H1 (cell line): ENCODE measurements around the gene PNPLA8. TPM values are rescaled to one million over a fixed set of nuclear protein-coding genes. Genes with fewer than 3 reads are reported as not detected.

Experiments
- CTCF ChIA-PET: fragments of 300-600 bp; sonication (Branson Sonifier 250); formaldehyde crosslinking; loops from one replicate; lab custom pipeline; 2021; ENCODE audit not compliant: partially characterized antibody; lab: Charles Lee
- POLR2A ChIA-PET: fragments of 300-600 bp; sonication (Branson Sonifier 250); formaldehyde crosslinking; loops from one replicate; lab custom pipeline; 2021; ENCODE audit warnings: inconsistent platforms; ENCODE audit not compliant: partially characterized antibody; lab: Charles Lee
- DNase-seq, 2 experiments: peaks; one replicate each; pipeline versions ENCODE4 v3.0.0 to v3.0.0-alpha.2; 2010 to 2022; ENCODE audit warnings: low spot score in 2 of 2, low read depth in 1 of 2, mixed read lengths in 1 of 2
- FAIRE-seq: peaks from 2 replicates; lab custom pipeline; 2011; peaks lifted over from hg19 to GRCh38; lab: Jason Lieb, UNC
- H2AFZ ChIP-seq: 2 replicates; pipeline ENCODE4 v1.8.1; 2012; ENCODE audit warnings: low read length, inconsistent platforms
- H2AK5ac ChIP-seq: 2 replicates; pipeline ENCODE4 v1.6.1; 2013; ENCODE audit warnings: low read depth, low read length
- H2BK120ac ChIP-seq: replicated peaks from 2 replicates; pipeline ENCODE3; 2013; ENCODE audit warnings: low read depth, low read length, inconsistent platforms
- H2BK12ac ChIP-seq: 2 replicates; pipeline ENCODE4 v1.6.1; 2013; ENCODE audit warnings: low read depth, low read length
- H2BK15ac ChIP-seq: 2 replicates; pipeline ENCODE4 v1.6.1; 2013; ENCODE audit warnings: low read length
- H2BK20ac ChIP-seq: 2 replicates; pipeline ENCODE4 v1.6.1; 2013; ENCODE audit warnings: low read length
- H2BK5ac ChIP-seq: 2 replicates; pipeline ENCODE4 v1.6.1; 2013; ENCODE audit warnings: low read depth, low read length
- H3K14ac ChIP-seq: 2 replicates; pipeline ENCODE4 v1.6.1; 2013; ENCODE audit warnings: inconsistent platforms; ENCODE audit not compliant: insufficient read length
- H3K18ac ChIP-seq: 2 replicates; pipeline ENCODE4 v1.6.1; 2013; ENCODE audit warnings: low read length; ENCODE audit errors: extremely low read depth
- H3K23ac ChIP-seq: 2 replicates; pipeline ENCODE4 v1.6.1; 2013; ENCODE audit warnings: inconsistent platforms; ENCODE audit not compliant: insufficient read length
- H3K23me2 ChIP-seq: 2 replicates; pipeline ENCODE4 v1.6.1; 2013; ENCODE audit warnings: low read depth, low read length
- H3K27ac ChIP-seq: 2 replicates; pipeline ENCODE4 v1.6.1; 2011; ENCODE audit warnings: low read depth, low read length, inconsistent platforms
- H3K27me3 ChIP-seq, 4 experiments: replicated peaks in 1 of 4; 1 replicate in 1 of 4; 2 replicates in 3 of 4; pipeline versions ENCODE4 v1.6.1 to v1.8.1; 2011 to 2013; ENCODE audit warnings: low read length in 3 of 4, mild to moderate bottlenecking in 3 of 4, inconsistent platforms in 2 of 4, mixed read lengths in 2 of 4, moderate library complexity in 1 of 4; ENCODE audit not compliant: control insufficient read depth in 3 of 4, insufficient read depth in 3 of 4; ENCODE audit errors: extremely low read depth in 1 of 4
- H3K36me3 ChIP-seq, 4 experiments: 2 replicates each; pipeline versions ENCODE4 v1.6.1 to v1.8.1; 2011 to 2013; ENCODE audit warnings: mild to moderate bottlenecking in 4 of 4, low read length in 3 of 4, moderate library complexity in 2 of 4, control low read depth in 1 of 4, inconsistent platforms in 1 of 4; ENCODE audit not compliant: insufficient read depth in 4 of 4, control insufficient read depth in 2 of 4
- H3K4ac ChIP-seq: replicated peaks from 2 replicates; pipeline ENCODE3; 2013; ENCODE audit warnings: low read length, low read depth, mixed read lengths, inconsistent platforms; ENCODE audit not compliant: insufficient read length
- H3K4me1 ChIP-seq, 4 experiments: replicated peaks in 1 of 4; 1 replicate in 1 of 4; 2 replicates in 3 of 4; pipeline versions ENCODE4 v1.6.1 to v1.8.1; 2011 to 2013; ENCODE audit warnings: low read length in 3 of 4, inconsistent platforms in 2 of 4, mixed read lengths in 1 of 4; ENCODE audit not compliant: insufficient read depth in 4 of 4, control insufficient read depth in 3 of 4
- H3K4me2 ChIP-seq, 2 experiments: 2 replicates each; pipeline versions ENCODE4 v1.6.1 to v1.8.1; 2011 to 2013; ENCODE audit warnings: low read depth in 2 of 2, low read length in 2 of 2, control low read depth in 1 of 2, inconsistent platforms in 1 of 2, mild to moderate bottlenecking in 1 of 2; ENCODE audit not compliant: insufficient read depth in 1 of 2
- H3K4me3 ChIP-seq, 4 experiments: fragments of 200-600, 300-600 bp in 1 of 4; sonication (generic), shearing (Covaris generic), sonication (Bioruptor Twin) in 1 of 4; 2 replicates each; pipeline versions ENCODE4 v1.5.1 to v1.8.1; 2011 to 2016; ENCODE audit warnings: low read length in 4 of 4, low read depth in 3 of 4, control low read depth in 2 of 4, inconsistent platforms in 2 of 4, mild to moderate bottlenecking in 2 of 4, mixed read lengths in 1 of 4, moderate library complexity in 1 of 4; ENCODE audit not compliant: insufficient read depth in 2 of 4; ENCODE audit errors: extremely low read depth in 1 of 4
- H3K56ac ChIP-seq: replicated peaks from 2 replicates; pipeline ENCODE3; 2013; ENCODE audit warnings: low read depth, mild to moderate bottlenecking, mixed read lengths, low read length, inconsistent platforms; ENCODE audit not compliant: insufficient read length
- H3K79me1 ChIP-seq: 2 replicates; pipeline ENCODE4 v1.6.1; 2013; ENCODE audit warnings: low read depth, low read length, control low read depth
- H3K79me2 ChIP-seq, 2 experiments: 2 replicates each; pipeline versions ENCODE4 v1.6.1 to v1.8.1; 2012 to 2013; ENCODE audit warnings: low read length in 2 of 2, mild to moderate bottlenecking in 2 of 2, inconsistent platforms in 1 of 2; ENCODE audit not compliant: insufficient read depth in 2 of 2, control insufficient read depth in 1 of 2
- H3K9ac ChIP-seq, 4 experiments: replicated peaks in 1 of 4; 1 replicate in 1 of 4; 2 replicates in 3 of 4; pipeline versions ENCODE4 v1.6.1 to v1.8.1; 2011 to 2013; ENCODE audit warnings: low read depth in 3 of 4, low read length in 3 of 4, control low read depth in 2 of 4, mild to moderate bottlenecking in 2 of 4, moderate library complexity in 2 of 4, inconsistent platforms in 1 of 4; ENCODE audit errors: extremely low read depth in 1 of 4
- H3K9me3 ChIP-seq, 2 experiments: 2 replicates each; pipeline versions ENCODE4 v1.6.1 to v1.8.1; 2012 to 2013; ENCODE audit warnings: mild to moderate bottlenecking in 2 of 2, moderate library complexity in 2 of 2, control low read depth in 1 of 2, inconsistent platforms in 1 of 2, low read depth in 1 of 2, low read length in 1 of 2, mixed read lengths in 1 of 2; ENCODE audit not compliant: insufficient read depth in 2 of 2
- H4K20me1 ChIP-seq, 2 experiments: replicated peaks in 1 of 2; 2 replicates each; pipeline versions ENCODE3 to v1.8.1; 2011 to 2013; ENCODE audit warnings: inconsistent platforms in 2 of 2, low read length in 2 of 2, mild to moderate bottlenecking in 1 of 2; ENCODE audit not compliant: insufficient read depth in 2 of 2, control insufficient read depth in 1 of 2
- H4K5ac ChIP-seq: 2 replicates; pipeline ENCODE4 v1.6.1; 2013; ENCODE audit warnings: low read length, low read depth, mixed read lengths, inconsistent platforms; ENCODE audit not compliant: insufficient read length
- H4K8ac ChIP-seq: 2 replicates; pipeline ENCODE4 v1.8.0; 2013; ENCODE audit warnings: mild to moderate bottlenecking, moderate library complexity, low read length, inconsistent platforms; ENCODE audit not compliant: insufficient read depth; ENCODE audit errors: extremely low read depth
- H4K91ac ChIP-seq: replicated peaks from 2 replicates; pipeline ENCODE3; 2013; ENCODE audit warnings: low read length, mixed read lengths, inconsistent platforms; ENCODE audit not compliant: insufficient read length
- SP4 ChIP-seq: IDR thresholded peaks from 2 replicates; pipeline ENCODE4 v1.6.1; 2012; ENCODE audit warnings: low read length, inconsistent platforms
- WGBS, 2 experiments: shearing (Covaris generic) in 1 of 2; methylation state at CpG; one replicate each; pipeline versions ENCODE4 v1.1.6 to v1.1.7; 2013 to 2015; ENCODE audit warnings: low lambda C conversion rate in 2 of 2, mixed read lengths in 2 of 2, inconsistent platforms in 1 of 2, low coverage in 1 of 2, missing lambda C conversion rate in 1 of 2; ENCODE audit not compliant: insufficient replicate concordance in 2 of 2, insufficient coverage in 1 of 2, insufficient read length in 1 of 2; ENCODE audit errors: extremely low coverage in 1 of 2, missing lambda C conversion rate in 1 of 2; 5-methylcytosine and 5-hydroxymethylcytosine counted together
- polyA plus RNA-seq, 7 experiments: library from polyadenylated mRNA; depleted of rRNA in 3 of 7; stranded (reverse) in 5 of 7; unstranded in 2 of 7; fragments of >200 nt in 5 of 7; fragments of 200-250 nt in 2 of 7; gene quantifications; 1 replicate in 5 of 7; 2 replicates in 1 of 7; 4 replicates in 1 of 7; pipeline versions ENCODE4 v1.2.1 to v1.2.3, GENCODE V29; 2011 to 2013; ENCODE audit warnings: missing spikeins in 2 of 7, mixed read lengths in 2 of 7
- total RNA-seq: library from RNA; stranded (reverse); fragmentation: NEBNext Ultra II Directional; extraction: Animal tissue kit (Norgen Biotek cat#: 25700); gene quantifications from 2 replicates; pipeline ENCODE4 v1.2.1, GENCODE V29; 2021
- TF ChIP-seq, protein P1 (sequence below): IDR thresholded peaks from 2 replicates; pipeline ENCODE4 v1.6.1; 2011; ENCODE audit warnings: low read length, improper control_type of control experiment

Gene PNPLA8
- total and polyA plus RNA-seq, 2 of the 8 experiments (the other 6 are each of a cell fraction or from before 2014, with no cell fraction given): 3.8 to 11.2 TPM

GRCh38 chr7:108515013-108515412 lies 10.9 kb downstream of the PNPLA8 start:
- Histone ChIP-seq H4K91ac (no peak overlapping the region), H3K18ac (no peak overlapping the region), H3K4me3 (no peak overlapping the region), H3K14ac (no peak overlapping the region), H2BK12ac (no peak overlapping the region), H3K27ac (no peak overlapping the region), H4K20me1 (peaks cover 0 to 1% of the 10 kb centered on the region in 2 experiments), H3K23me2 (no peaks in the 10 kb centered on the region), H2BK120ac (no peak overlapping the region), H3K23ac (no peak overlapping the region), H3K27me3 (no peaks in the 10 kb centered on the region), H3K4me2 (no peak overlapping the region), H3K4me1 (no peaks in the 10 kb centered on the region), H4K8ac (no peak overlapping the region), H3K79me2 (peaks cover 0 to 23% of the 10 kb centered on the region in 2 experiments; a peak in 2 of 4 replicates), H2BK5ac (no peak overlapping the region), H3K56ac (no peak overlapping the region), H4K5ac (no peak overlapping the region), H2AFZ (no peak overlapping the region), H3K36me3 (peaks cover 0 to 55% (median 7%) of the 10 kb centered on the region in 4 experiments; a peak in 4 of 8 replicates), H2BK20ac (no peak overlapping the region), H3K9ac (no peak overlapping the region), H3K9me3 (no peaks in the 10 kb centered on the region), H2AK5ac (no peak overlapping the region), H3K4ac (no peak overlapping the region), H3K79me1 (peaks cover 4% of the 10 kb centered on the region; the same call in 1 of the 2 replicates), H2BK15ac (no peak overlapping the region)
- 91% methylated on average over 3 of the region's 3 CpGs; no CpG with 5 or more reads in 1 of the 2 experiments for WGBS, 2 experiments
- TF ChIP-seq, protein P1, sequence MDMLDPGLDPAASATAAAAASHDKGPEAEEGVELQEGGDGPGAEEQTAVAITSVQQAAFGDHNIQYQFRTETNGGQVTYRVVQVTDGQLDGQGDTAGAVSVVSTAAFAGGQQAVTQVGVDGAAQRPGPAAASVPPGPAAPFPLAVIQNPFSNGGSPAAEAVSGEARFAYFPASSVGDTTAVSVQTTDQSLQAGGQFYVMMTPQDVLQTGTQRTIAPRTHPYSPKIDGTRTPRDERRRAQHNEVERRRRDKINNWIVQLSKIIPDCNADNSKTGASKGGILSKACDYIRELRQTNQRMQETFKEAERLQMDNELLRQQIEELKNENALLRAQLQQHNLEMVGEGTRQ: no peak
- TF ChIP-seq SP4: no peak
- DNase-seq: no peak
- ChIA-PET CTCF (no interaction called here), POLR2A (no interaction called here)
- FAIRE-seq: peak; percentile 52
